HL-60 (cell line): ENCODE measurements around the gene PNMA8B.
"Not testable (repeated sequence)": the region's sequence is repeated elsewhere in the genome, so short reads cannot be mapped to it uniquely, and the experiment has no call there.

Source experiments
- DNase-seq, 2 experiments: peaks; one replicate each; pipeline ENCODE4 v3.0.0-alpha.2; 2010 to 2020; ENCODE audit warnings: low read depth in 1 of 2, low spot score in 1 of 2
- H3K27ac ChIP-seq: fragments of 250-450 bp; sonication (Bioruptor Pico); replicated peaks from 2 replicates; pipeline ENCODE4 v1.5.1; 2020; ENCODE audit warnings: mild to moderate bottlenecking, moderate library complexity
- H3K27me3 ChIP-seq: fragments of 250-450 bp; sonication (Bioruptor Pico); 2 replicates; pipeline ENCODE4 v1.5.1; 2021; ENCODE audit warnings: mild to moderate bottlenecking, moderate library complexity; ENCODE audit not compliant: insufficient read depth, poor library complexity, severe bottlenecking
- H3K4me3 ChIP-seq: replicated peaks from 2 replicates; pipeline ENCODE4 v1.5.1; 2011; ENCODE audit warnings: mild to moderate bottlenecking, control low read depth, low read length; ENCODE audit not compliant: insufficient read depth
- GABPA ChIP-seq: IDR thresholded peaks from 2 replicates; pipeline ENCODE4 v1.6.1; 2012; ENCODE audit warnings: low read depth
- POLR2AphosphoS5 ChIP-seq: IDR thresholded peaks from 2 replicates; pipeline ENCODE4 v1.6.1; 2012; ENCODE audit warnings: low read depth
- REST ChIP-seq: IDR thresholded peaks from 2 replicates; pipeline ENCODE4 v1.6.1; 2012; ENCODE audit warnings: low read depth; ENCODE audit not compliant: insufficient replicate concordance
- SPI1 ChIP-seq: IDR thresholded peaks from 2 replicates; pipeline ENCODE4 v1.6.1; 2012; ENCODE audit warnings: low read depth, mild to moderate bottlenecking, borderline replicate concordance
- TF ChIP-seq, protein P1 (sequence below): IDR thresholded peaks from one replicate; pipeline ENCODE4 v1.5.1; 2011; ENCODE audit warnings: low read length, control low read depth, inconsistent platforms; ENCODE audit not compliant: insufficient read depth

Gene PNMA8B

DNA sequence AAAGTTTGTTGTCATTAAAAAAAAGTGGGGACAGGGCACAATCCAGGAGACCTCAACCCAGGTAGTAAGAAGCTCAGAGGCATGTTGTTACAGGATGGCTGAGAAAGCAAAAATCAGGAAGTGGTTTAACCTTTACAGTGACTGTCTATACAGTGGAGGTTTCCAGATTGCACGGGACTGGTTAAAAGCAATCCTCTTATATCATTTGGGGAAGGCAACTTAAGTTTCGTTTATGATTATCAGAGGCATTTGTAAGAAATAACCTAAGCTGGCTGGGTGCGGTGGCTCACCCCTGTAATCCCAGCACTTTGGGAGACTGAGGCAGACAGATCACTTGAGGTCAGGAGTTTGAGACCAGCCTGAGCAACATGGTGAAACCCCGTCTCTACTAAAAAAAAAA is 27.3 kb upstream of the PNMA8B start:
- not testable (repeated sequence) for H3K4me3 ChIP-seq, H3K27me3 ChIP-seq, H3K27ac ChIP-seq, DNase-seq
- TF ChIP-seq SPI1 = peak; percentile 63

- Histone ChIP-seq H3K27ac (no peak overlapping the region), H3K4me3 (no peak overlapping the region), H3K27me3 (no peaks in the 10 kb centered on the region)
- TF ChIP-seq SPI1 = no peak
- TF ChIP-seq, protein P1, sequence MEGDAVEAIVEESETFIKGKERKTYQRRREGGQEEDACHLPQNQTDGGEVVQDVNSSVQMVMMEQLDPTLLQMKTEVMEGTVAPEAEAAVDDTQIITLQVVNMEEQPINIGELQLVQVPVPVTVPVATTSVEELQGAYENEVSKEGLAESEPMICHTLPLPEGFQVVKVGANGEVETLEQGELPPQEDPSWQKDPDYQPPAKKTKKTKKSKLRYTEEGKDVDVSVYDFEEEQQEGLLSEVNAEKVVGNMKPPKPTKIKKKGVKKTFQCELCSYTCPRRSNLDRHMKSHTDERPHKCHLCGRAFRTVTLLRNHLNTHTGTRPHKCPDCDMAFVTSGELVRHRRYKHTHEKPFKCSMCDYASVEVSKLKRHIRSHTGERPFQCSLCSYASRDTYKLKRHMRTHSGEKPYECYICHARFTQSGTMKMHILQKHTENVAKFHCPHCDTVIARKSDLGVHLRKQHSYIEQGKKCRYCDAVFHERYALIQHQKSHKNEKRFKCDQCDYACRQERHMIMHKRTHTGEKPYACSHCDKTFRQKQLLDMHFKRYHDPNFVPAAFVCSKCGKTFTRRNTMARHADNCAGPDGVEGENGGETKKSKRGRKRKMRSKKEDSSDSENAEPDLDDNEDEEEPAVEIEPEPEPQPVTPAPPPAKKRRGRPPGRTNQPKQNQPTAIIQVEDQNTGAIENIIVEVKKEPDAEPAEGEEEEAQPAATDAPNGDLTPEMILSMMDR = no peak
- TF ChIP-seq POLR2AphosphoS5 = no peak
- no peak for TF ChIP-seq REST
- no peak for TF ChIP-seq GABPA
- no peak for DNase-seq
Measured at GRCh38 chr19:46521241-46521868, 25.7 kb upstream of the PNMA8B start.

DNA sequence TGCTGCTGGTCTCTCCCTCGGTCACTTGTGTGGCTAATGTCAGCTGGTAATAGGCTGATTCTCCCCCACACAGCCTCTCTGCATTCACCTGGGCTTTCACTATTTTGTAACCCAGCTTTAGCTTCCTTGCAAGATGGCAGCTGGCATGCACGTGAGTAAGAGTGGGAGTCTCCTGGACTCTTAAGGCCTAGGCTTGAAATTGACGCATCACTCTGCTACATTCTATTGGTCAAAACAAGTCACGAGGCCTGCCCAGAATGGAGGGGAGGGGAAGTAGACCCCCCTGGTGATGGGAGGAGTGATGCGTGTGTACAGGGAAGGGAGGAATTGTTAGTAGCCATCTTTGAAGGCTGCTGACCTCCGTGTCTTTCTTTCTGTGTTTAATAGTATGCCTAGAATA is 24.9 kb upstream of the PNMA8B start:
- Histone ChIP-seq H3K27me3 (no peaks in the 10 kb centered on the region), H3K27ac (no peak overlapping the region), H3K4me3 (no peak overlapping the region)
- TF ChIP-seq SPI1 (no peak), POLR2AphosphoS5 (no peak), REST (no peak)
- DNase-seq = no peak

GRCh38 chr19:46517471-46517870 is 21.8 kb upstream of the PNMA8B start:
- no peak for DNase-seq
- no peak overlapping the region for H3K27ac ChIP-seq
- H3K27me3 ChIP-seq = no peaks in the 10 kb centered on the region
- TF ChIP-seq, protein P1 = no peak
- TF ChIP-seq SPI1 (no peak), POLR2AphosphoS5 (no peak), GABPA (no peak), REST (no peak)
- no peak overlapping the region for H3K4me3 ChIP-seq
